ENCODE data around the gene EMC10.
"Not testable (repeated sequence)": the region's sequence is repeated elsewhere in the genome, so short reads cannot be mapped to it uniquely, and the experiment has no call there.

EMC10 gene

GRCh38 chr19:50516964-50517703 lies 40.8 kb downstream of the EMC10 start:
- DNase-seq: no peak

- DNase-seq: no peak
Observed at GRCh38 chr19:50517704-50518075, 41.4 kb downstream of the EMC10 start.

DNA sequence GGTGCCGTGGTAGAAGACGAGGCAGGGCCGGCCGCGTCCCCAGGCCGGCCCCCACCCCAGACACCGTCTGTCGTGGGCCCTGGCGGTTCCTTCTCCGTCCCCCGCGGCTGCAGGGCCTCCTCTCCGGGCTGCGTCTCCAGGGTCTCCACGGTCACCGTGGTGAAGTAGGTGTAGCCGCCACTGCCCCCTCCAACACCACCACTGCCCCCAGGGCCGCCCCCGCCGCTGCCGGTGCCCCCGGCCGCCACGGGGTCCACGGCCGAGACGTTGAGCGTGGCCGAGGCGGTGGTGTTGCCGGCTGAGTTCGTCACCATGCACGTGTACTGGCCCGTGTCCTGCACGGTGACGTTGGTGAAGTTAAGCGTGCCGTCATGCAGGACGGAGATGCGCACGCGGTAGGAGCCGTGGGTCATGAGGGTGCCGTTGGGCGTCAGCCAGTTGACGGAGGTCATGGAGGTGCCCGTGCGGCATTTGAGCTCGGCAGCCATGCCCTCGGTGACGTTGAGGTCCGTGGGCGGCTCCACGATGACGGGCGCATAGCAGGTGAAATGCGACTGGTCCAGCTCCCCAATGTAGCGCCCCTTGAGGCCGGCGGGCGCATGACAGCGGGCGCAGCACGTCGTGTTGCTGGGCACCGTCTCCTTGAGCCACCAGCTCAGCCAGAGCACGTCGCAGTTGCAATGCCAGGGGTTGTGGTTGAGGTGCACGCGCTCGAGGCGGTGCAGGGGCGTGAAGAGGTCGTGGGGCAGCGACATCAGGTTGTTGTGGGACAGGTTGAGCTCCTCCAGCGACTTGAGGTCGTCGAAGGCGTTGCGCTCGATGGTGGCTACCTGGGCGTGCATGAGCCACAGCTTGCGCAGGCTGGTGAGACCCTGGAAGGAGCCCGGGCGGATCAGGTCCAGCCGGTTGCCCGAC lies 42.0 kb downstream of the EMC10 start:
- no peak for DNase-seq

DNA sequence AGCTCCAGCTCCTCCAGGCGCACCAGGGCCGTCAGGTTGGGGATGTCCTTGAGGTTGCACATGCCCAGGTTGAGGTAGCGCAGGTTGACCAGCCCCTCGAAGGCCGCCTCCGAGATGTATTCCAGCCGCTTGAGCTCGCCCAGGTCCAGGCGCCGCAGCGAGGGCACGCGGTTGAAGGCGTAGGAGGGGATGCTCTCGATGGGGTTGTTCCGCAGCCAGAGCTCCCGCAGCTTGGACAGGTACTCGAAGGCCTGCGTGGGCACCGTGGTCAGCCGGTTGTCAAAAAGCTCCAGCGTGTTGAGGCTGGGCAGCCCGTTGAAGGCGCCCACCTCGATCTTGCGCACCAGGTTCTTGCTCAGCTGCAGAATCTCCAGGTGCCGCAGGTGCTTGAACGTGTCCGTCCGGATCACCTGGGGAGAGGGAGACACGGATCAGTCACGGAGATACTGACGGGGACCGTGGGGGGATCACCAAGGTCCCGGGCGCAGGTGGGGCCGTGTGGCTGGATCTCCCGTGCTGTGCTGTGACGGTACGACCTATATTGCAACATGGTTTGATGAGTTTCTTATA lies 42.8 kb downstream of the EMC10 start:
- no peak for DNase-seq

GRCh38 chr19:50520822-50521465 lies 44.6 kb downstream of the EMC10 start:
- no peak for DNase-seq

- no peak for DNase-seq
Observed at GRCh38 chr19:50522881-50523280, 46.6 kb downstream of the EMC10 start.

DNA sequence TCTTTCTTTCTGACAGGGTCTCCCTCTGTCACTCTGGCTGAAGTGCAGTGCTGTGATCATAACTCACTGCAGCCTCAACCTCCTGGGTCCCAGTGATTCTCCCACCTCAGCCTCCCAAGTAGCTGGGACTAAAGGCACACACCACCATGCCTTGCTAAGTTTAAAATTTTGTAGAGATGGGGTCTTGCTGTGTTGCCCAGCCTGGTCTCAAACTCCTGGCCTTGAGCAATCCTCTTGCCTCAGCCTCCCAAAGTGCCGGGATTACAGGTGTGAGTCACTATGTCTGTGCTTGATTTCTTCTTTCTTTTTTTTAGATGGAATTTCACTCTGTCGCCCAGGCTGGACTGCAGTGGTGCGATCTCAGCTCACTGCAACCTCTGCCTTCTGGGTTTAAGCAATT lies 51.7 kb downstream of the EMC10 start:
- not testable (repeated sequence) for DNase-seq

GRCh38 chr19:50531171-50531612 lies 54.9 kb downstream of the EMC10 start:
- DNase-seq: peak in 2 of 3 experiments; percentile 13 to 55

DNA sequence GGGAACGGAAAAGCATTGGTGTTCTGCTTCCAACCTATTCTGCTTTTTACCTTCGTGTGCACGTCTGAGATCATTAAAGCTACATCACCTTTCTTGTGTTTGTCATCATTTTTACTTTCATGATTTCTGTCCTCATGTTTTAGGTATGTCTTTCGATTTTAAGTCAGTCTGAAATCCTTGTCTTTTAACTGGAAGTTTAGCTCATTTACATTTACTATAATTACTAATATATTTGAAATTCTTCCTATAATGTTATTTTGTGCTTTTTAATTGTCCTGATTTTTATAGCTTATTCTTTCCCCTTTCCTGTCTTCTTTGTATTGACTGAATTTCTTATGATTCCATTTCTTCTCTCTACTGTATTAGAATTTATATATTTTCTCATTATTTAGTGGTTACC lies 56.6 kb downstream of the EMC10 start:
- DNase-seq: no peak

GRCh38 chr19:50534478-50534877 lies 58.2 kb downstream of the EMC10 start:
- DNase-seq: no peak

- no peak for DNase-seq
Observed at GRCh38 chr19:50535672-50536187, 59.4 kb downstream of the EMC10 start.

DNA sequence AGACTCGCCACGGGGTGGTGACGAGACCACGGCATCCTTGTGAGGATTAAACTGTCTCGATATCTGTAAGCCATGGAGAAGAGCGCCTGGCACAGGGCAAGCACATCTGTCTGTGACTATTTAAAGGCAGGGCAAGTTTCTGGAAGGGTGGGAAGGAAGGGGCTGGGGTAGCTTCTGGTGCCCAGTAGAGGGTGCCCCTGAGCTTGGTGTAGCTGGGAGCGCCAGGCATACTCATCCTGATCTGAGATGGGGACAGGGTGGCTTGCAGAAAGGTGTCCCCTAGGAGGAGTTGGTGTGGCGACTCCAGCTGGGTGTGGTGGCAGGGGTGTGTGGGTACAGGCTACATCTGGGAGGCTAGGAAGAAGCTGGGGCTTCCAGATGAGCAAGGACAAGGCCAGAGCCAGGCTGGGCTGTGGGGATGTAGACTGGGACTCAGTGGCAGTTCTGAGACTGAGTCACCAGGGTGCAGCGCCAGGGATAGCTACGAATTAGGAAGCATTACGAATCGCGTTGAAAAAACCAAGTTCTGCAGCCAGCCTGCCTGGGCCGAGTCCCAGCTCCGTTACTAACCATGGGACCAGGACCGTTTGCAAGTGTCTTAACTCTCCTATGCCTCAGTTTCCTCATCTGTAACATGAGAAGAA lies 60.5 kb downstream of the EMC10 start:
- DNase-seq: no peak

DNA sequence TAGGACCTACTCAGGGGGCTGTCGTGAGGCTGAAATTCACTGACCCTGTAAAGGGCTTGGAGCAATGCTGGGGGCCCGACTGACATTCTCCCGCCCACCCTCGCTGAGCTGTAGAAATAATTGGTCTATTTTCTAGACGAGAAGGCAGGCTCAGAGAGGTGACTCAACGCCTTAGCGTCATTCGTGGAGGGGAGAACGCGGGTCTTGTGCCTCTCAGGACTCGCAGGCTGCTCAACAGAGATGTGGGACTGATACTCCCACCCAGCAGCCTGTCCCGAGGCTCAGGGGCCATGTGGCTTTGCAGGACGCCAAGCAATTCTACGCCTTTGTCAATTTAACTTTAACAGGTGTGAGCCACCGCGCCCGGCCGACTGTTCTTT lies 61.0 kb downstream of the EMC10 start:
- no peak for DNase-seq

- DNase-seq: peak; percentile 36 to 68 (median 56)
Observed at GRCh38 chr19:50537769-50538230, 61.5 kb downstream of the EMC10 start.

Measured in NCI-H1417 (cell line).